Gastroesophageal sphincter (tissue), 3 donors: ENCODE data around the gene TLR1.
"Not testable (repeated sequence)": the region's sequence is repeated elsewhere in the genome, so short reads cannot be mapped to it uniquely, and the experiment has no call there.

ENCODE experiments used
- EP300 ChIP-seq: sonication (generic); formaldehyde crosslinking; IDR thresholded peaks from one replicate; pipeline ENCODE4 v1.6.1; 2017; ENCODE audit warnings: antibody characterized with exemption, mild to moderate bottlenecking
- POLR2A ChIP-seq, 2 donors: fragments of 450-650 bp; IDR thresholded peaks; one replicate each; pipeline ENCODE4 v1.6.1; 2017; ENCODE audit warnings: antibody characterized with exemption in 2 of 2, mild to moderate bottlenecking in 2 of 2, moderate library complexity in 1 of 2
- TF ChIP-seq, protein P1 (sequence below), 4 experiments: fragments of 200-600 bp in 2 of 4; fragments of 450-650 bp in 2 of 4; sonication (generic) in 1 of 4; IDR thresholded peaks; one replicate each; pipeline ENCODE4 v1.5.1; 2017 to 2019; ENCODE audit warnings: antibody characterized with exemption in 4 of 4, mild to moderate bottlenecking in 2 of 4, moderate library complexity in 2 of 4

DNA sequence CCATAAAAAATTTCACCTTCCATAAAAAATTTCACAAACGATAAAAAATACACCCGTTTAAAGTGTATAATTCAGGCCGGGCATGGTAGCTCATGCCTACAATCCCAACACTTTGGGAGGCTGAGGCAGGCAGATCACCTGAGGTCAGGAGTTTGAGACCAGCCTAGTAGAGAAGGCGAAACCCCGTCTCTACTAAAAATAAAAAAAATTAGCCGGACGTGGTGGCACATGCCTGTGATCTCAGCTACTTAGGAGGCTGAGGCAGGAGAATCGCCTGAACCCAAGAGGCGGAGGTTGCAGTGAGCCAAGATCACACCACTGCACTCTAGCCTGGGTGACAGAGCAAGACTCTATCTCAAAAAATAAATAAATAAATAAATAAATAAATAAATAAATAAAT lies 1.7 kb upstream of the TLR1 start:
- TF ChIP-seq, protein P1, sequence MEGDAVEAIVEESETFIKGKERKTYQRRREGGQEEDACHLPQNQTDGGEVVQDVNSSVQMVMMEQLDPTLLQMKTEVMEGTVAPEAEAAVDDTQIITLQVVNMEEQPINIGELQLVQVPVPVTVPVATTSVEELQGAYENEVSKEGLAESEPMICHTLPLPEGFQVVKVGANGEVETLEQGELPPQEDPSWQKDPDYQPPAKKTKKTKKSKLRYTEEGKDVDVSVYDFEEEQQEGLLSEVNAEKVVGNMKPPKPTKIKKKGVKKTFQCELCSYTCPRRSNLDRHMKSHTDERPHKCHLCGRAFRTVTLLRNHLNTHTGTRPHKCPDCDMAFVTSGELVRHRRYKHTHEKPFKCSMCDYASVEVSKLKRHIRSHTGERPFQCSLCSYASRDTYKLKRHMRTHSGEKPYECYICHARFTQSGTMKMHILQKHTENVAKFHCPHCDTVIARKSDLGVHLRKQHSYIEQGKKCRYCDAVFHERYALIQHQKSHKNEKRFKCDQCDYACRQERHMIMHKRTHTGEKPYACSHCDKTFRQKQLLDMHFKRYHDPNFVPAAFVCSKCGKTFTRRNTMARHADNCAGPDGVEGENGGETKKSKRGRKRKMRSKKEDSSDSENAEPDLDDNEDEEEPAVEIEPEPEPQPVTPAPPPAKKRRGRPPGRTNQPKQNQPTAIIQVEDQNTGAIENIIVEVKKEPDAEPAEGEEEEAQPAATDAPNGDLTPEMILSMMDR (IDR thresholded peaks at IDR 0.05), result not testable (repeated sequence)
- TF ChIP-seq EP300; POLR2A (IDR thresholded peaks at IDR 0.05): not testable (repeated sequence)
